ENCODE results near the gene GLIPR1L2. TPM values are rescaled to one million over a fixed set of nuclear protein-coding genes. Genes with fewer than 3 reads are reported as not detected.

GLIPR1L2 gene
- polyA plus RNA-seq, 4 donors = 2.9 to 4.7 (median 3.2) TPM

DNA sequence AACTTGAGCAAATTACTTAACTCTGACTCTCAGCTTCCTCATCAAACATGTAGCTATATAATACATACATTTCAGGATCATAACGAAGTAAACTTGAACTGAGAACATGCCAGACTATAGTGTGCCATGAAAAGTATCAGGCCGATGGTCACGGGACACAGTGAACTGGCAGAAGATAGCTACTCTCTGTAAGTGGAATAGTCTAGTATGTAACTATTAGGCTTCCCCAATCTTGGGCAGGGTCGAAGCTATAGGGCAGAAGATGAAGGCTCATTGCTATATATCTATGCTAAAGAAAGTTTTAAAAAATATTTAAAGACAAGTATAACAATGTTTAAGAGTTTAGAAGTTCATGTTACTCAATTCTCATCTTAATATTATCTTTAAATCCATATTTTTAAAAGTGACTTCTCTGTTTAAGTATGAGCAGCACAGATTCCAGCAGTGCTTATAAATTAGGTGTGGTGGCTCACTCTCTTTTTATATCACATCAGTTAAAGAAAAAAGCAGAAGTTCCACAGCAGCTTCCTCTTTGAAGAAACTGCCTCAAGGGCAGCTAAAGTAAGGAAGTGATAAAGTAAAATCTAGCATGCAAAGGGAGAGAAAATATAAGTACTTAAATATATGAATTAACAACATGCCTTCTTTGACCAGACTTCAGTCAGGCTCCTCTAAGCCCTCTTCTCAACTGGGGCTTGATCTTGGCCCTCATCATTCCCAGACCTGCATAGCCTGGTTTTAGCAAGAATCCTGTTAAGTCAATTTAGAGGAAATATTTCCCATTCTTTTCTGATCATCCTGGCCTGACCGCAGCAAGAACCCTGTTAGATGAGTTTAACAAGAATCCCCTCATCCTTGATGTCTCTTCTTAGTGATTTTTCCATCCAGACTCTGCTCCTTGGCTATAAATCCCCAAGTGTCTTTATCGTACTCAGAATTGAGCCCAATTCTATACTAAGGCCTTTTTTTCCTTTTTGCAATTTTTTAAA lies 81.3 kb downstream of the GLIPR1L2 start:
- DNase-seq (ENCODE audit: low read depth in 4 of 4, low spot score in 3 of 4) = no peak

GRCh38 chr12:75474116-75474515 lies 83.2 kb downstream of the GLIPR1L2 start:
- DNase-seq (ENCODE audit: low read depth in 4 of 4, low spot score in 3 of 4) = no peak

- DNase-seq (ENCODE audit: low read depth in 4 of 4, low spot score in 3 of 4) = no peak
Measured at GRCh38 chr12:75476071-75476470, 85.2 kb downstream of the GLIPR1L2 start.

DNA sequence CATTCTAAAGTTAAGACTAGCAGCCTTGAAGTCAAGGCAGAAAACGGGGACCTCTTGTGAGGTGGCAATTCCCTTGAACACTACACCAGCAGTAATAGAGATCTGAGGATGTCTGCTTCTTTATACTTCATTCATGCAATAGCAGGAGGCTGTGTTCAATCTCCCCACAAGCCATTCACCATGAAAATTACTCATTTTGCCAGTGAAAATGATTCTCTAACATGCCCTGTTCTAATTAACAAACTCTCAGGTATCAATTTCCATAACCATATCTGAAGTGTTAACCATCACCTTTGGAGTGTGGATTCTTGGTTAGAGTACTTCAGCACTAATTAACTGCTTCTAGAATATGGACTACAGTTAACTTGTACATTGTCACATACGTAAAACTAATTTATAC lies 86.2 kb downstream of the GLIPR1L2 start:
- no peak for DNase-seq (ENCODE audit: low read depth in 4 of 4, low spot score in 3 of 4)

- DNase-seq (ENCODE audit: low read depth in 4 of 4, low spot score in 3 of 4) = no peak
Measured at GRCh38 chr12:75478116-75478794, 87.4 kb downstream of the GLIPR1L2 start.

- DNase-seq (ENCODE audit: low read depth in 4 of 4, low spot score in 3 of 4) = peak in 1 of 4 donors; percentile 2
Measured at GRCh38 chr12:75479963-75480461, 89.1 kb downstream of the GLIPR1L2 start.

- DNase-seq (ENCODE audit: low read depth in 4 of 4, low spot score in 3 of 4) = peak; percentile 13 to 25 (median 20)
Measured at GRCh38 chr12:75480469-75480949, 89.6 kb downstream of the GLIPR1L2 start, which contains the start of gene GLIPR1. Gene GLIPR1, plus strand, starts transcription at chr12:75480755. Its CDS starts 126 bp downstream, at chr12:75480881.

DNA sequence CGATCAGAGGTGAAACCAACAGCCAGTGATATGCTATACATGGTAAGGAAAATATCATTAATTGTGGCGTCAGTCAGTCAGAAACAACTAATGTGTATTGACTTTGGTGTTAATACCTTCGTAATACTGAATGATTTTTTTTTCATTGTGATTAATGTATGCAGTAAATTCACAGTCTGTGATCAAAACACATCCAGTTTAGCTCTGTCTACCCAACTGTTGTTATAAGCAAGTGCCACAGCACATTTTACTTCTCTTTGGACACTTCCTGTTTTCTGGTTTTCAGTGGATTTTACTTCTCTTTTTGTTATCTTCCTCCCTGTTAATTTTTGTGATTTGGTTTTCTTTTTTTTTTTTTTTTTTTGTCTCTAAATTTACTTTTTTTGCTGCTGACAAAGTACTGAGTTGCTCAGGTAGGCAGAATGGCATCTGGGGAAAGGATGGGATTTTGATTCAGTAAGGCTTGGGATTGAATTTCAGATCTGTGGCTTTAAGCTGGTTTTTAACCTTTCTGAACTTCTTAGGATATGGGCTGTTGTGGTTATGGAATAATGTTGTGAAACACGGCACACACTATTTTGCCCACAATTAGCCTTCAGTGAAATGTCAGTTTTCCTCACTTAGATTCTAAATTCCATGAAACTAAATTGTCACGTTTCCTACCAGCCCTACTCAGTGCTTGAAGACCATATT lies 90.3 kb downstream of the GLIPR1L2 start:
- no peak for DNase-seq (ENCODE audit: low read depth in 4 of 4, low spot score in 3 of 4)

DNA sequence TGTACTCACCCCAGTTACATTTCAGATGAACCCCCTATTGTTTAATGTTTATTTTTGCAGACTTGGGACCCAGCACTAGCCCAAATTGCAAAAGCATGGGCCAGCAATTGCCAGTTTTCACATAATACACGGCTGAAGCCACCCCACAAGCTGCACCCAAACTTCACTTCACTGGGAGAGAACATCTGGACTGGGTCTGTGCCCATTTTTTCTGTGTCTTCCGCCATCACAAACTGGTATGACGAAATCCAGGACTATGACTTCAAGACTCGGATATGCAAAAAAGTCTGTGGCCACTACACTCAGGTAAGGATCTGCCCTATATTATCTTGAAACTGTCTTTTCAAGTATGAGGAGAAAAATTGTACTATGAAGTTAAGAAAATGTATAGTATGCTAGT lies 90.9 kb downstream of the GLIPR1L2 start:
- no peak for DNase-seq (ENCODE audit: low read depth in 4 of 4, low spot score in 3 of 4)

Other genes with a start within 250 kb of the GLIPR1L2 start
- under 1 TPM; 0.51 to 0.66 (median 0.57) TPM for gene KCNC2, start 181.2 kb upstream of the GLIPR1L2 start, polyA plus RNA-seq (ENCODE audit: insufficient read length in 4 of 4)
- gene CAPS2, start 60.8 kb upstream of the GLIPR1L2 start, polyA plus RNA-seq (ENCODE audit: insufficient read length in 4 of 4) = 1 to 10 TPM; 6.7 to 9.8 (median 8.5) TPM
- gene GLIPR1L1, start 56.4 kb upstream of the GLIPR1L2 start, polyA plus RNA-seq (ENCODE audit: insufficient read length in 4 of 4) = under 1 TPM; 0.27 to 0.51 (median 0.38) TPM
- 10 to 100 TPM; 13.8 to 20.6 (median 18.9) TPM for gene GLIPR1, start 89.7 kb downstream of the GLIPR1L2 start, polyA plus RNA-seq (ENCODE audit: insufficient read length in 4 of 4)
- 100 to 1,000 TPM in 1 of 4 donors, 10 to 100 TPM in 3; 74.6 to 113 (median 95.5) TPM for gene KRR1, start 120.5 kb downstream of the GLIPR1L2 start, polyA plus RNA-seq (ENCODE audit: insufficient read length in 4 of 4)

All from right renal pelvis (tissue), 4 donors.